HepG2 (cell line): ENCODE measurements around the gene PTEN. TPM values are rescaled to one million over a fixed set of nuclear protein-coding genes. Genes with fewer than 3 reads are reported as not detected.

Experiments
- MIER2 ChIP-seq: IDR thresholded peaks from 2 replicates; pipeline ENCODE4 v1.6.1; 2016; ENCODE audit warnings: missing biosample characterization, missing genetic modification reagents
- NAIF1 ChIP-seq: sonication (generic); formaldehyde crosslinking; IDR thresholded peaks from 2 replicates; pipeline ENCODE4 v1.5.0; 2020; ENCODE audit warnings: mild to moderate bottlenecking, missing genetic modification reagents, borderline replicate concordance
- RFXAP ChIP-seq: sonication (generic); formaldehyde crosslinking; IDR thresholded peaks from 2 replicates; pipeline ENCODE4 v1.4.0; 2020; ENCODE audit warnings: missing genetic modification reagents, borderline replicate concordance
- SETDB1 ChIP-seq: sonication (generic); formaldehyde crosslinking; IDR thresholded peaks from 2 replicates; pipeline ENCODE4 v1.5.1; 2020; ENCODE audit warnings: missing genetic modification reagents, mild to moderate bottlenecking, borderline replicate concordance
- SIX1 ChIP-seq: sonication (generic); formaldehyde crosslinking; IDR thresholded peaks from 2 replicates; pipeline ENCODE4 v1.4.0; 2020; ENCODE audit warnings: missing genetic modification reagents, borderline replicate concordance
- ZNF761 ChIP-seq: sonication (generic); formaldehyde crosslinking; conservative IDR thresholded peaks from 2 replicates; pipeline ENCODE4 v1.4.0; 2020; ENCODE audit warnings: mild to moderate bottlenecking, missing genetic modification reagents
- polyA plus RNA-seq, 8 experiments: library from polyadenylated mRNA; depleted of rRNA in 3 of 8; stranded (reverse) in 7 of 8; unstranded in 1 of 8; fragments of >200 nt; fragmentation: Illumina TruSeq in 4 of 8; extraction: Trizol in 4 of 8; gene quantifications; 2 replicates each; pipeline versions ENCODE4 v1.2.1 to v1.2.3, GENCODE V29; 2011 to 2016; ENCODE audit warnings: low read depth in 4 of 8, missing spikeins in 1 of 8, mixed read lengths in 1 of 8; ENCODE audit not compliant: insufficient read depth in 1 of 8
- total RNA-seq, 5 experiments: library from RNA; depleted of rRNA; stranded (reverse); fragments of >200 nt; fragmentation: Illumina TruSeq; extraction: Trizol; gene quantifications; 2 replicates each; pipeline ENCODE4 v1.2.3, GENCODE V29; 2016; ENCODE audit warnings: low read depth in 1 of 5
- TF ChIP-seq, protein P1 (sequence below), 2 experiments: sonication (generic) in 1 of 2; formaldehyde crosslinking in 1 of 2; IDR thresholded peaks; 2 replicates each; pipeline versions ENCODE4 v1.4.0 to v1.6.1; 2016 to 2020; ENCODE audit warnings: borderline replicate concordance in 1 of 2, low read depth in 1 of 2, mild to moderate bottlenecking in 1 of 2, missing genetic modification reagents in 1 of 2
- TF ChIP-seq, protein P2 (sequence below), 2 experiments: fragments of 450-650 bp in 1 of 2; sonication (generic) in 1 of 2; formaldehyde crosslinking in 1 of 2; IDR thresholded peaks; 2 replicates each; pipeline versions ENCODE4 v1.6.1 to v1.8.0; 2016 to 2022; ENCODE audit warnings: antibody characterized with exemption in 1 of 2, mild to moderate bottlenecking in 1 of 2, missing genetic modification reagents in 1 of 2
- TF ChIP-seq, protein P3 (sequence below): IDR thresholded peaks from 2 replicates; pipeline ENCODE4 v1.6.1; 2016; ENCODE audit warnings: missing biosample characterization, missing genetic modification reagents, low read depth

The PTEN gene
- total and polyA plus RNA-seq, 2 of the 13 experiments (the other 11 are each of a cell fraction or from before 2014, with no cell fraction given) = 30.3 to 61.3 TPM

DNA sequence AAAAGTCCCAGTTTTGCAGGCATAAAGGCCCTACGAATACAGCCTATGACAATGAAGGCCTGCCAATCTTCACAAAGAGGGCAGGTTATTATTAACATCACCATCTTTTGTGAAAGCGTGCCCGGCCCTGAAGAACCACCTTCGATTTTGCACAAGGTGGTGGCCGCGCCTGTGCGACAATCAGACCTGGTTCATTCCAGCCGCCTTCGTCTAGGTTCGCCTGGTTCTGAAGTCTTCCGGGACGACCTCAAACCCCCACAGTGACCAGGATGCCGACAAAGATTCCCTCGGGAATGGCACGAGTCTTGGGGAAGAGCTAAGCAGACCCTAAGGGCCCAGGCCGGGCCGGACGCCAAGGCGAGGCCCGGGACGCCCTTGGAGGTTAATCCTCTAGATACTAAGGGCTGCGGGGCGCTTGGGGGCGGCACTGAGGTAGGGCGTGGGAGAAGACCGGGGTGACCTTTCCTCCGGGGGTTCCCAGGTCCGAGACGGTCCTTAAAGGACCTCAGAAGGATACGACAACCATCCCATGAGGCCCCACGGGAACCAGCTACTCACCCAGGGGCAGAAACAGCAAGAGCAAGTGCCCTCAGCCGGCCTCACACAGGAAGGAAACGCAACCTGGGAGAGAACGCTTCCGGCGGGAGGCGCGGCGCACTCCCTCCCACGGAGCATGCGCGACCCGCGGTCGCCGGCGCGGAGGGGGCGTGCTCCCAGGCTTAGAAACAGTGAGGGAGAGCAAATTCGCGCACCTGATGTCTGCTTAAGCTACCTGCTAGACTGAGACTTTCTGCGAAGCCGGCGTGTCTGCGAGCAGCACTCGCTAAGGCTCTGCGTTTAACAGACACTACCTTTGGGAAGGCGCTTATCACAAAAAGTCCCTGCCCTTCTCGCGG, 45.6 kb upstream of the PTEN start, which contains the start of gene ATAD1 (continued):
- TF ChIP-seq MIER2 (CRISPR knock-in tag) (0 out of 2 replicates have a peak, but pooled peaks have one; percentile 12), SETDB1 (CRISPR knock-in tag) (no peak), RFXAP (peak; percentile 76; the same call in 1 of the 2 replicates), NAIF1 (CRISPR knock-in tag) (peak; percentile 79; the same call in 1 of the 2 replicates), ZNF761 (CRISPR knock-in tag) (peak; percentile 78; the same call in 1 of the 2 replicates), SIX1 (CRISPR knock-in tag) (no peak)
- TF ChIP-seq, protein P1, sequence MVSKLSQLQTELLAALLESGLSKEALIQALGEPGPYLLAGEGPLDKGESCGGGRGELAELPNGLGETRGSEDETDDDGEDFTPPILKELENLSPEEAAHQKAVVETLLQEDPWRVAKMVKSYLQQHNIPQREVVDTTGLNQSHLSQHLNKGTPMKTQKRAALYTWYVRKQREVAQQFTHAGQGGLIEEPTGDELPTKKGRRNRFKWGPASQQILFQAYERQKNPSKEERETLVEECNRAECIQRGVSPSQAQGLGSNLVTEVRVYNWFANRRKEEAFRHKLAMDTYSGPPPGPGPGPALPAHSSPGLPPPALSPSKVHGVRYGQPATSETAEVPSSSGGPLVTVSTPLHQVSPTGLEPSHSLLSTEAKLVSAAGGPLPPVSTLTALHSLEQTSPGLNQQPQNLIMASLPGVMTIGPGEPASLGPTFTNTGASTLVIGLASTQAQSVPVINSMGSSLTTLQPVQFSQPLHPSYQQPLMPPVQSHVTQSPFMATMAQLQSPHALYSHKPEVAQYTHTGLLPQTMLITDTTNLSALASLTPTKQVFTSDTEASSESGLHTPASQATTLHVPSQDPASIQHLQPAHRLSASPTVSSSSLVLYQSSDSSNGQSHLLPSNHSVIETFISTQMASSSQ (IDR thresholded peaks at IDR 0.05; ENCODE audit: low read depth) = no peak
- TF ChIP-seq, protein P1 (CRISPR knock-in tag; IDR thresholded peaks at IDR 0.05; ENCODE audit: borderline replicate concordance) = no peak
- TF ChIP-seq, protein P2, sequence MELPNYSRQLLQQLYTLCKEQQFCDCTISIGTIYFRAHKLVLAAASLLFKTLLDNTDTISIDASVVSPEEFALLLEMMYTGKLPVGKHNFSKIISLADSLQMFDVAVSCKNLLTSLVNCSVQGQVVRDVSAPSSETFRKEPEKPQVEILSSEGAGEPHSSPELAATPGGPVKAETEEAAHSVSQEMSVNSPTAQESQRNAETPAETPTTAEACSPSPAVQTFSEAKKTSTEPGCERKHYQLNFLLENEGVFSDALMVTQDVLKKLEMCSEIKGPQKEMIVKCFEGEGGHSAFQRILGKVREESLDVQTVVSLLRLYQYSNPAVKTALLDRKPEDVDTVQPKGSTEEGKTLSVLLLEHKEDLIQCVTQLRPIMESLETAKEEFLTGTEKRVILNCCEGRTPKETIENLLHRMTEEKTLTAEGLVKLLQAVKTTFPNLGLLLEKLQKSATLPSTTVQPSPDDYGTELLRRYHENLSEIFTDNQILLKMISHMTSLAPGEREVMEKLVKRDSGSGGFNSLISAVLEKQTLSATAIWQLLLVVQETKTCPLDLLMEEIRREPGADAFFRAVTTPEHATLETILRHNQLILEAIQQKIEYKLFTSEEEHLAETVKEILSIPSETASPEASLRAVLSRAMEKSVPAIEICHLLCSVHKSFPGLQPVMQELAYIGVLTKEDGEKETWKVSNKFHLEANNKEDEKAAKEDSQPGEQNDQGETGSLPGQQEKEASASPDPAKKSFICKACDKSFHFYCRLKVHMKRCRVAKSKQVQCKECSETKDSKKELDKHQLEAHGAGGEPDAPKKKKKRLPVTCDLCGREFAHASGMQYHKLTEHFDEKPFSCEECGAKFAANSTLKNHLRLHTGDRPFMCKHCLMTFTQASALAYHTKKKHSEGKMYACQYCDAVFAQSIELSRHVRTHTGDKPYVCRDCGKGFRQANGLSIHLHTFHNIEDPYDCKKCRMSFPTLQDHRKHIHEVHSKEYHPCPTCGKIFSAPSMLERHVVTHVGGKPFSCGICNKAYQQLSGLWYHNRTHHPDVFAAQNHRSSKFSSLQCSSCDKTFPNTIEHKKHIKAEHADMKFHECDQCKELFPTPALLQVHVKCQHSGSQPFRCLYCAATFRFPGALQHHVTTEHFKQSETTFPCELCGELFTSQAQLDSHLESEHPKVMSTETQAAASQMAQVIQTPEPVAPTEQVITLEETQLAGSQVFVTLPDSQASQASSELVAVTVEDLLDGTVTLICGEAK (IDR thresholded peaks at IDR 0.05) = no peak; the same call in 1 of the 2 replicates
- TF ChIP-seq, protein P2 (CRISPR knock-in tag; IDR thresholded peaks at IDR 0.05) = 0 out of 2 replicates have a peak, but pooled peaks have one; percentile 38
- TF ChIP-seq, protein P3, sequence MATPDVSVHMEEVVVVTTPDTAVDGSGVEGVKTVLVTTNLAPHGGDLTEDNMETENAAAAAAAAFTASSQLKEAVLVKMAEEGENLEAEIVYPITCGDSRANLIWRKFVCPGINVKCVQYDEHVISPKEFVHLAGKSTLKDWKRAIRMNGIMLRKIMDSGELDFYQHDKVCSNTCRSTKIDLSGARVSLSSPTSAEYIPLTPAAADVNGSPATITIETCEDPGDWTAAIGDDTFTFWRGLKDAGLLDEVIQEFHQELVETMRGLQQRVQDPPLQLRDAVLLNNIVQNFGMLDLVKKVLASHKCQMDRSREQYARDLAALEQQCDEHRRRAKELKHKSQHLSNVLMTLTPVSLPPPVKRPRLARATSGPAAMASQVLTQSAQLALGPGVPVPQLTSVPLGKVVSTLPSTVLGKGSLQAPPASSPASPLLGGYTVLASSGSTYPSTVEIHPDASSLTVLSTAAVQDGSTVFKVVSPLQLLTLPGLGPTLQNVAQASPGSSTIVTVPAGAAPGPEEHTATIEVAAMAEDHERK = 0 out of 2 replicates have a peak, but pooled peaks have one; percentile 42
